ENCODE measurements around the gene GDF2. TPM values are rescaled to one million over a fixed set of nuclear protein-coding genes. Genes with fewer than 3 reads are reported as not detected.

The GDF2 gene
- total RNA-seq, 1 experiment from 2014 or later, result not detected

- no CpG with 5 or more reads among the region's 34 CpGs for WGBS (ENCODE audit: extremely low coverage, insufficient read length, low lambda C conversion rate)
- no peaks in the 10 kb centered on the region for H3K79me1 ChIP-seq (ENCODE audit: insufficient read depth, low read depth, low read length, poor library complexity, severe bottlenecking)
- DNase-seq, result peak; percentile 43
Measured at GRCh38 chr10:47309408-47310089, 12.7 kb upstream of the GDF2 start.

More at GRCh38 chr10:47309408-47310089, 12.7 kb upstream of the GDF2 start:
- Histone ChIP-seq H3K4ac (ENCODE audit: low read depth, low read length) (no peak overlapping the region), H3K4me2 (ENCODE audit: insufficient read depth, insufficient read length, low read length) (no peak overlapping the region), H2BK15ac (ENCODE audit: low read depth, low read length) (no peak overlapping the region; the same call in 1 of the 2 replicates), H3K56ac (ENCODE audit: insufficient read length, low read depth, low read length) (no peak overlapping the region), H3K14ac (ENCODE audit: insufficient read depth, low read length) (peak overlapping the region; percentile 6; the same call in 1 of the 2 replicates), H4K8ac (replicated peaks; ENCODE audit: insufficient read length, low read depth, low read length) (no peak overlapping the region), H2AK5ac (ENCODE audit: insufficient read length, low read length) (no peak overlapping the region), H2BK5ac (ENCODE audit: insufficient read length, low read length) (no peak overlapping the region), H3K4me1 (ENCODE audit: insufficient read depth, low read length) (no peaks in the 10 kb centered on the region; the same call in 1 of the 2 replicates), H3K9me3 (ENCODE audit: control insufficient read depth, low read depth, low read length) (no peaks in the 10 kb centered on the region), H2BK120ac (ENCODE audit: low read depth, low read length, poor library complexity, severe bottlenecking) (no peak overlapping the region), H3K18ac (ENCODE audit: insufficient read length, low read depth, low read length) (no peak overlapping the region), H3K27ac (ENCODE audit: insufficient read length, low read depth, low read length) (no peak overlapping the region), H2BK20ac (ENCODE audit: low read depth, low read length, poor library complexity, severe bottlenecking) (no peak overlapping the region), H3T11ph (ENCODE audit: low read length) (no peak overlapping the region), H3K79me2 (ENCODE audit: insufficient read depth, low read length) (no peaks in the 10 kb centered on the region), H4K5ac (ENCODE audit: insufficient read length, low read depth, low read length) (no peak overlapping the region), H2BK12ac (ENCODE audit: insufficient read length, low read depth, low read length) (no peak overlapping the region), H3K23me2 (ENCODE audit: insufficient read length, low read depth, low read length, poor library complexity, severe bottlenecking) (no peaks in the 10 kb centered on the region), H4K20me1 (ENCODE audit: control insufficient read depth, insufficient read depth, insufficient read length) (peaks cover 5% of the 10 kb centered on the region), H2AFZ (ENCODE audit: low read length) (no peak overlapping the region), H3K23ac (ENCODE audit: insufficient read length, low read depth, low read length) (no peak overlapping the region), H3K9ac (ENCODE audit: extremely low read depth, insufficient read length, low read length) (no peak overlapping the region), H3K27me3 (ENCODE audit: insufficient read depth, low read length) (no peaks in the 10 kb centered on the region), H4K91ac (ENCODE audit: insufficient read length, low read depth, low read length) (no peak overlapping the region)
- Mint-ChIP-seq H3K4me1 (peaks cover 18 to 22% of the 10 kb centered on the region in 2 experiments), H3K9me3 (no peaks in the 10 kb centered on the region), H3K36me3 (ENCODE audit: insufficient read depth in 1 of 3, low read depth in 3 of 3) (no peaks in the 10 kb centered on the region), H3K27me3 (ENCODE audit: low read depth) (peaks cover 12% of the 10 kb centered on the region), H3K27ac (no peak overlapping the region), H3K4me3 (no peak overlapping the region)
- TF ChIP-seq CTCF (conservative IDR thresholded peaks at IDR 0.05), result peak; percentile 67
